ENCODE data around the gene EFHD2.

DNA sequence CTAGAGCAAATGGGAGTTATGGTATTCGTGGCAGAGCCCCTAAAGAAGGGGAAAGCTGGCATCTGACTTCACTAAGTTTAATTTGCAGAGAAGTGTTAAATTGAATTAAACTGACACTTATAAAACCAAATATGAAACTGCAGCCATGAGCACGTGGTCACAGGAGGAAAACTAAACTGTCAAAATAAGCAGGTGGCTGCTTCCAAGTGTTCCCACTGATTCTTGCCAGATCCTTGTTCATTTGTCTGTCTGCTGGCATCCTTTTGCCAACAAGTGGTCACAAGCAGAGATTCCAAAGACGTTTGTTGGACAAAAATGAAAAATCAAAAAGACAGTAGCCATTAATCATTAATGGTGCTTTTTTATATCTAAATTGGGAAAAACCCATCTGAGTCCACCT, 59.7 kb downstream of the EFHD2 start:
- TF ChIP-seq, protein P1, sequence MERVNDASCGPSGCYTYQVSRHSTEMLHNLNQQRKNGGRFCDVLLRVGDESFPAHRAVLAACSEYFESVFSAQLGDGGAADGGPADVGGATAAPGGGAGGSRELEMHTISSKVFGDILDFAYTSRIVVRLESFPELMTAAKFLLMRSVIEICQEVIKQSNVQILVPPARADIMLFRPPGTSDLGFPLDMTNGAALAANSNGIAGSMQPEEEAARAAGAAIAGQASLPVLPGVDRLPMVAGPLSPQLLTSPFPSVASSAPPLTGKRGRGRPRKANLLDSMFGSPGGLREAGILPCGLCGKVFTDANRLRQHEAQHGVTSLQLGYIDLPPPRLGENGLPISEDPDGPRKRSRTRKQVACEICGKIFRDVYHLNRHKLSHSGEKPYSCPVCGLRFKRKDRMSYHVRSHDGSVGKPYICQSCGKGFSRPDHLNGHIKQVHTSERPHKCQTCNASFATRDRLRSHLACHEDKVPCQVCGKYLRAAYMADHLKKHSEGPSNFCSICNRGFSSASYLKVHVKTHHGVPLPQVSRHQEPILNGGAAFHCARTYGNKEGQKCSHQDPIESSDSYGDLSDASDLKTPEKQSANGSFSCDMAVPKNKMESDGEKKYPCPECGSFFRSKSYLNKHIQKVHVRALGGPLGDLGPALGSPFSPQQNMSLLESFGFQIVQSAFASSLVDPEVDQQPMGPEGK (CRISPR knock-in tag; IDR thresholded peaks at IDR 0.05; ENCODE audit: borderline replicate concordance) = no peak
- TF ChIP-seq, protein P2, sequence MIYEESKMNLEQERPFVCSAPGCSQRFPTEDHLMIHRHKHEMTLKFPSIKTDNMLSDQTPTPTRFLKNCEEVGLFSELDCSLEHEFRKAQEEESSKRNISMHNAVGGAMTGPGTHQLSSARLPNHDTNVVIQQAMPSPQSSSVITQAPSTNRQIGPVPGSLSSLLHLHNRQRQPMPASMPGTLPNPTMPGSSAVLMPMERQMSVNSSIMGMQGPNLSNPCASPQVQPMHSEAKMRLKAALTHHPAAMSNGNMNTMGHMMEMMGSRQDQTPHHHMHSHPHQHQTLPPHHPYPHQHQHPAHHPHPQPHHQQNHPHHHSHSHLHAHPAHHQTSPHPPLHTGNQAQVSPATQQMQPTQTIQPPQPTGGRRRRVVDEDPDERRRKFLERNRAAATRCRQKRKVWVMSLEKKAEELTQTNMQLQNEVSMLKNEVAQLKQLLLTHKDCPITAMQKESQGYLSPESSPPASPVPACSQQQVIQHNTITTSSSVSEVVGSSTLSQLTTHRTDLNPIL (CRISPR knock-in tag; IDR thresholded peaks at IDR 0.05; ENCODE audit: low read depth) = no peak
- TF ChIP-seq SNAI2 (CRISPR knock-in tag; IDR thresholded peaks at IDR 0.05) = no peak
- TF ChIP-seq ZNF8 (CRISPR knock-in tag; IDR thresholded peaks at IDR 0.05) = no peak
- TF ChIP-seq RARB (CRISPR knock-in tag; IDR thresholded peaks at IDR 0.05) = no peak
- no peak for TF ChIP-seq PPARA (CRISPR knock-in tag; IDR thresholded peaks at IDR 0.05; ENCODE audit: borderline replicate concordance)

Measured in SK-N-SH treated with all-trans-retinoic acid at 6 μM for 48 hours (cell line).